WTC11 (cell line): ENCODE data around the gene BIRC5. TPM values are rescaled to one million over a fixed set of nuclear protein-coding genes. Genes with fewer than 3 reads are reported as not detected.

ENCODE experiments used
- ATAC-seq: fragments of 200-7000 bp; cut with Tn5 transposase; 2 replicates; pipeline ENCODE4 v1.10.0; 2021; ENCODE audit warnings: mild to moderate bottlenecking, moderate library complexity
- CTCF ChIA-PET: fragments of 300-600 bp; sonication (Branson Sonifier 250); formaldehyde crosslinking; loops from one replicate; lab custom pipeline; 2021; ENCODE audit warnings: antibody characterized with exemption; lab: Charles Lee
- POLR2A ChIA-PET: fragments of 350-600 bp; sonication (Branson Sonifier 250); formaldehyde crosslinking; loops from one replicate; lab custom pipeline; 2021; ENCODE audit warnings: antibody characterized with exemption; lab: Charles Lee
- DNase-seq: peaks from one replicate; pipeline ENCODE4 v3.0.0; 2021; ENCODE audit warnings: low spot score
- H3K27ac Mint-ChIP-seq: 2 replicates; pipeline ENCODE4 v1.8.0; 2021; ENCODE audit warnings: mixed read lengths
- H3K27me3 Mint-ChIP-seq: 2 replicates; pipeline ENCODE4 v1.8.0; 2021; ENCODE audit warnings: low read depth, mild to moderate bottlenecking, moderate library complexity, mixed read lengths
- H3K36me3 Mint-ChIP-seq: 2 replicates; pipeline ENCODE4 v1.8.0; 2021; ENCODE audit warnings: mixed read lengths
- H3K4me1 Mint-ChIP-seq: 2 replicates; pipeline ENCODE4 v1.8.0; 2022; ENCODE audit warnings: mixed read lengths
- H3K4me3 Mint-ChIP-seq: 2 replicates; pipeline ENCODE4 v1.8.0; 2021; ENCODE audit warnings: mild to moderate bottlenecking, moderate library complexity, mixed read lengths
- H3K9me3 Mint-ChIP-seq: 2 replicates; pipeline ENCODE4 v1.8.0; 2021; ENCODE audit warnings: mixed read lengths
- AFF4 ChIP-seq: sonication (generic); formaldehyde crosslinking; IDR thresholded peaks from 2 replicates; pipeline ENCODE4 v1.8.1; 2023; ENCODE audit warnings: mild to moderate bottlenecking, missing genetic modification reagents, borderline replicate concordance
- CDX4 ChIP-seq: fragments of 250-450 bp; sonication (Bioruptor Pico); IDR thresholded peaks from 2 replicates; pipeline ENCODE4 v1.9.0; 2021; ENCODE audit warnings: moderate library complexity, mild to moderate bottlenecking, inconsistent platforms, borderline replicate concordance
- E2F4 ChIP-seq: sonication (generic); formaldehyde crosslinking; IDR thresholded peaks from 2 replicates; pipeline ENCODE4 v1.8.1; 2022; ENCODE audit warnings: low read depth, mild to moderate bottlenecking, moderate library complexity, missing genetic modification reagents, borderline replicate concordance
- GTF2I ChIP-seq: fragments of 250-450 bp; sonication (Bioruptor Pico); conservative IDR thresholded peaks from 2 replicates; pipeline ENCODE4 v1.4.0; 2021; ENCODE audit warnings: mild to moderate bottlenecking
- IRF2 ChIP-seq: sonication (generic); formaldehyde crosslinking; IDR thresholded peaks from 2 replicates; pipeline ENCODE4 v1.8.0; 2022; ENCODE audit warnings: low read depth, missing genetic modification reagents, borderline replicate concordance
- MYBL2 ChIP-seq: sonication (generic); formaldehyde crosslinking; IDR thresholded peaks from 2 replicates; pipeline ENCODE4 v1.8.1; 2023; ENCODE audit warnings: mild to moderate bottlenecking, moderate library complexity, missing genetic modification reagents
- PRDM15 ChIP-seq: sonication (generic); formaldehyde crosslinking; IDR thresholded peaks from 2 replicates; pipeline ENCODE4 v1.8.0; 2022; ENCODE audit warnings: missing genetic modification reagents
- PREB ChIP-seq: sonication (generic); formaldehyde crosslinking; IDR thresholded peaks from 2 replicates; pipeline ENCODE4 v1.8.1; 2022; ENCODE audit warnings: mild to moderate bottlenecking, missing genetic modification reagents, moderate library complexity, borderline replicate concordance
- RORB ChIP-seq: fragments of 250-450 bp; sonication (Bioruptor Pico); IDR thresholded peaks from 2 replicates; pipeline ENCODE4 v1.9.0; 2021; ENCODE audit warnings: mild to moderate bottlenecking
- ZNF232 ChIP-seq: sonication (generic); formaldehyde crosslinking; IDR thresholded peaks from 2 replicates; pipeline ENCODE4 v1.8.0; 2022; ENCODE audit warnings: mild to moderate bottlenecking, missing genetic modification reagents
- ZNF263 ChIP-seq: sonication (generic); formaldehyde crosslinking; IDR thresholded peaks from 2 replicates; pipeline ENCODE4 v1.8.1; 2022; ENCODE audit warnings: low read depth, mild to moderate bottlenecking, moderate library complexity, missing genetic modification reagents
- ZNF425 ChIP-seq: fragments of 250-450 bp; sonication (Bioruptor Pico); conservative IDR thresholded peaks from 2 replicates; pipeline ENCODE4 v1.9.0; 2021; ENCODE audit warnings: mild to moderate bottlenecking
- ZNF532 ChIP-seq: fragments of 250-450 bp; sonication (Bioruptor Pico); IDR thresholded peaks from 2 replicates; pipeline ENCODE4 v1.9.0; 2021; ENCODE audit warnings: mild to moderate bottlenecking, borderline replicate concordance
- total RNA-seq: library from RNA; stranded (reverse); gene quantifications from 3 replicates; pipeline ENCODE4 v1.2.3, GENCODE V29; 2021

Gene BIRC5
- total RNA-seq, 1 experiment from 2014 or later = 115 TPM

- TF ChIP-seq PRDM15 (CRISPR knock-in tag) = no peak
- TF ChIP-seq CDX4 (CRISPR knock-in tag) = no peak
Observed at GRCh38 chr17:78205124-78205775, 8.8 kb upstream of the BIRC5 start (continued).

GRCh38 chr17:78206298-78206697 lies 7.8 kb upstream of the BIRC5 start:
- no peaks in the 10 kb centered on the region for H3K27me3 Mint-ChIP-seq
- H3K4me1 Mint-ChIP-seq = no peaks in the 10 kb centered on the region
- no peak overlapping the region for H3K27ac Mint-ChIP-seq
- DNase-seq (no peak), ATAC-seq (peak; percentile 88)
- TF ChIP-seq E2F4 (no peak), MYBL2 (CRISPR knock-in tag) (no peak), ZNF532 (CRISPR knock-in tag) (no peak), ZNF425 (CRISPR knock-in tag) (no peak), IRF2 (CRISPR knock-in tag) (no peak), ZNF263 (CRISPR knock-in tag) (no peak), ZNF232 (CRISPR knock-in tag) (no peak), AFF4 (CRISPR knock-in tag) (no peak), RORB (CRISPR knock-in tag) (no peak), PREB (CRISPR knock-in tag) (no peak), GTF2I (CRISPR knock-in tag) (no peak)
- ChIA-PET POLR2A (interaction anchor here (0.6 to 1.1 kb wide), 2 partner anchors 20 to 699 kb away, joined by 3 to 13 read pairs; partner anchors contain the start of gene TK1), CTCF (interaction anchor here (0.7 to 3.4 kb wide), 21 partner anchors 12 to 691 kb away, joined by 3 to 20 read pairs (median 4); partner anchors contain the start of genes AFMID and TK1)
- no peak overlapping the region for H3K4me3 Mint-ChIP-seq
- no peaks in the 10 kb centered on the region for H3K9me3 Mint-ChIP-seq
- peaks cover 22% of the 10 kb centered on the region for H3K36me3 Mint-ChIP-seq
